DMS53 (cell line): ENCODE data around the gene THADA.

Experiments used
- DNase-seq: peaks from one replicate; lab custom pipeline; 2025; lab: John Stamatoyannopoulos, UW

The THADA gene

GRCh38 chr2:43462866-43463641, 132.8 kb downstream of the THADA start:
- DNase-seq = peak; percentile 86

- no peak for DNase-seq
Measured at GRCh38 chr2:43461453-43462073, 134.3 kb downstream of the THADA start.

- no peak for DNase-seq
Measured at GRCh38 chr2:43460611-43461365, 135.1 kb downstream of the THADA start.

GRCh38 chr2:43460174-43460546, 135.7 kb downstream of the THADA start:
- DNase-seq = no peak

- peak; percentile 44 for DNase-seq
Measured at GRCh38 chr2:43459446-43460173, 136.2 kb downstream of the THADA start.

- no peak for DNase-seq
Measured at GRCh38 chr2:43458014-43458628, 137.7 kb downstream of the THADA start.

GRCh38 chr2:43455731-43456642, 139.9 kb downstream of the THADA start:
- DNase-seq = peak; percentile 64

- DNase-seq = no peak
Measured at GRCh38 chr2:43455296-43455695, 140.5 kb downstream of the THADA start.

GRCh38 chr2:43454791-43455190, 141.0 kb downstream of the THADA start:
- DNase-seq = no peak

GRCh38 chr2:43453179-43454170, 142.4 kb downstream of the THADA start:
- DNase-seq = peak; percentile 22

GRCh38 chr2:43452318-43452731, 143.5 kb downstream of the THADA start:
- DNase-seq = no peak

GRCh38 chr2:43450617-43451016, 145.2 kb downstream of the THADA start:
- no peak for DNase-seq

GRCh38 chr2:43448822-43449110, 147.1 kb downstream of the THADA start:
- peak; percentile 61 for DNase-seq

GRCh38 chr2:43448011-43448821, 147.6 kb downstream of the THADA start:
- DNase-seq = no peak

GRCh38 chr2:43446755-43447154, 149.1 kb downstream of the THADA start:
- DNase-seq = peak; percentile 11

- no peak for DNase-seq
Measured at GRCh38 chr2:43445781-43446180, 150.1 kb downstream of the THADA start.

- no peak for DNase-seq
Measured at GRCh38 chr2:43444989-43445645, 150.7 kb downstream of the THADA start.

GRCh38 chr2:43443282-43443681, 152.6 kb downstream of the THADA start:
- DNase-seq = no peak
